ENCODE measurements around the gene LYSMD4. TPM values are rescaled to one million over a fixed set of nuclear protein-coding genes. Genes with fewer than 3 reads are reported as not detected.

The LYSMD4 gene
- total RNA-seq, 1 donor from 2014 or later = 49.8 TPM

DNA sequence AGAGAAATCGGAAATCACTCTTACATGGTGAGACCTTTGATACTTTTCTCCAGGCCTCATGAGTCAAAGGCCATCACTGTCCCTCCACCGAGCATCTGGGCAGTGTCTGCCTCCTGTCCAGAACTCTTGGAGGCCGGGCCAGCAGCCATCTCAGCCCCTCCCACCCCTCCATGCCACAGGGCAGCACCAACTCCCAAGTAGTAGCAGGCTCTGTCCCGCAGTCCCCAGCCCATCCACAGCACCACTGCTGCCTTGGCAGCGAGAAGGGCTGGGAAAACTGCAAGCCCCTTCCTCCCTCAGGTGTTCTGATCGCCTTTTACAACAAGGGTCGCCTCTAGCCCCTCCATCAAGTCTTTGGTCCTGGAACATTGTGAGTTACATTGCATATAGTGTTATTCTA is 5.5 kb downstream of the LYSMD4 start:
- Mint-ChIP-seq H3K9me3 (ENCODE audit: unreplicated experiment) (peaks cover 12% of the 10 kb centered on the region), H3K27me3 (ENCODE audit: unreplicated experiment) (peaks cover 10% of the 10 kb centered on the region), H3K4me1 (ENCODE audit: low read depth, unreplicated experiment) (peaks cover 21% of the 10 kb centered on the region), H3K36me3 (ENCODE audit: unreplicated experiment) (peaks cover 29% of the 10 kb centered on the region), H3K4me3 (ENCODE audit: unreplicated experiment) (no peak overlapping the region), H3K27ac (ENCODE audit: unreplicated experiment) (no peak overlapping the region)
- TF ChIP-seq CTCF (IDR thresholded peaks at IDR 0.05; ENCODE audit: partially characterized antibody, unreplicated experiment) = no peak
- DNase-seq = no peak

GRCh38 chr15:99727330-99727729 is 5.9 kb downstream of the LYSMD4 start:
- H3K4me1 Mint-ChIP-seq (ENCODE audit: low read depth, unreplicated experiment) = peaks cover 21% of the 10 kb centered on the region
- no peak overlapping the region for H3K27ac Mint-ChIP-seq (ENCODE audit: unreplicated experiment)
- no peak overlapping the region for H3K4me3 Mint-ChIP-seq (ENCODE audit: unreplicated experiment)
- DNase-seq = no peak
- TF ChIP-seq CTCF (IDR thresholded peaks at IDR 0.05; ENCODE audit: partially characterized antibody, unreplicated experiment) = no peak
- H3K9me3 Mint-ChIP-seq (ENCODE audit: unreplicated experiment) = peaks cover 12% of the 10 kb centered on the region
- H3K36me3 Mint-ChIP-seq (ENCODE audit: unreplicated experiment) = peaks cover 29% of the 10 kb centered on the region
- peaks cover 10% of the 10 kb centered on the region for H3K27me3 Mint-ChIP-seq (ENCODE audit: unreplicated experiment)

DNA sequence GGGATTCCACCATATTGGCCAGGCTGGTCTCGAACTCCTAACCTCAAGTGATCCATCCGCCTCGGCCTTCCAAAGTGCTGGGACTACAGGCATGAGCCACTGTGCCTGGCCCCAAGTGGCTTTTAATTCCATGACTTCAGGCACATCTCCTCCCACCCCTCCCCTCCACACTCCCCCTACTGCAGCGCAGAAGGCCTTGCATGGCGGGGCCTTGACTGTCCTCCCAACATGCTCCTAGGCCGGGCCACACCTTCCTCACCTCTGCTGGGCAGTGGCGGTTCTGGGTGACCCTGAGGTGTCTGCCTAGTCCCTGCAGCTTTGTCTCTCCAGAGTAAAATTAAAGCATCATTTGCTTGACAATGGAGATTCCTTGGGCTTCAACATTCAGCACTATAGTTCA is 6.9 kb downstream of the LYSMD4 start:
- Mint-ChIP-seq H3K36me3 (ENCODE audit: unreplicated experiment) (peaks cover 33% of the 10 kb centered on the region), H3K27ac (ENCODE audit: unreplicated experiment) (no peak overlapping the region)

GRCh38 chr15:99722406-99722805 is 10.8 kb downstream of the LYSMD4 start:
- no peak overlapping the region for H3K27ac Mint-ChIP-seq (ENCODE audit: unreplicated experiment)
- no peak for TF ChIP-seq CTCF (IDR thresholded peaks at IDR 0.05; ENCODE audit: partially characterized antibody, unreplicated experiment)
- DNase-seq = no peak
- peaks cover 42% of the 10 kb centered on the region for H3K36me3 Mint-ChIP-seq (ENCODE audit: unreplicated experiment)
- H3K4me1 Mint-ChIP-seq (ENCODE audit: low read depth, unreplicated experiment) = peaks cover 11% of the 10 kb centered on the region
- H3K27me3 Mint-ChIP-seq (ENCODE audit: unreplicated experiment) = peaks cover 15% of the 10 kb centered on the region
- peak overlapping the region; percentile 16 for H3K4me3 Mint-ChIP-seq (ENCODE audit: unreplicated experiment)
- H3K9me3 Mint-ChIP-seq (ENCODE audit: unreplicated experiment) = peaks cover 14% of the 10 kb centered on the region

More for the DNA sequence above, 6.9 kb downstream of the LYSMD4 start:
- peaks cover 10% of the 10 kb centered on the region for H3K27me3 Mint-ChIP-seq (ENCODE audit: unreplicated experiment)
- no peak overlapping the region for H3K4me3 Mint-ChIP-seq (ENCODE audit: unreplicated experiment)
- DNase-seq = no peak
- peaks cover 14% of the 10 kb centered on the region for H3K4me1 Mint-ChIP-seq (ENCODE audit: low read depth, unreplicated experiment)
- H3K9me3 Mint-ChIP-seq (ENCODE audit: unreplicated experiment) = peaks cover 12% of the 10 kb centered on the region
- TF ChIP-seq CTCF (IDR thresholded peaks at IDR 0.05; ENCODE audit: partially characterized antibody, unreplicated experiment) = no peak

GRCh38 chr15:99721896-99722295 is 11.3 kb downstream of the LYSMD4 start:
- no peak for TF ChIP-seq CTCF (IDR thresholded peaks at IDR 0.05; ENCODE audit: partially characterized antibody, unreplicated experiment)
- Mint-ChIP-seq H3K9me3 (ENCODE audit: unreplicated experiment) (peaks cover 14% of the 10 kb centered on the region), H3K27ac (ENCODE audit: unreplicated experiment) (no peak overlapping the region), H3K36me3 (ENCODE audit: unreplicated experiment) (peaks cover 42% of the 10 kb centered on the region), H3K4me3 (ENCODE audit: unreplicated experiment) (no peak overlapping the region), H3K4me1 (ENCODE audit: low read depth, unreplicated experiment) (peaks cover 15% of the 10 kb centered on the region), H3K27me3 (ENCODE audit: unreplicated experiment) (peaks cover 15% of the 10 kb centered on the region)
- no peak for DNase-seq

All from glutamatergic neuron (in vitro differentiated cells).